PC-3 (cell line): Measurements from ENCODE around the gene UNC5C. TPM values are rescaled to one million over a fixed set of nuclear protein-coding genes. Genes with fewer than 3 reads are reported as not detected.

ENCODE experiments used
- ATAC-seq: fragments of 200-7000 bp; cut with Tn5 transposase; 2 replicates; pipeline ENCODE4 v1.9.1; 2020; ENCODE audit warnings: mild to moderate bottlenecking, moderate library complexity
- BruUV-seq: library from RNA; stranded (reverse); fragments of 400-500 nt; replicated peaks from 2 replicates; lab custom pipeline; 2021; lab: Mats Ljungman, UMichigan
- CTCF ChIA-PET: fragments of 300-600 bp; sonication (Branson Sonifier 250); formaldehyde crosslinking; loops from one replicate; lab custom pipeline; 2022; ENCODE audit warnings: antibody characterized with exemption; lab: Charles Lee
- POLR2A ChIA-PET: fragments of 300-600 bp; sonication (Branson Sonifier 250); formaldehyde crosslinking; loops from one replicate; lab custom pipeline; 2022; ENCODE audit warnings: antibody characterized with exemption; ENCODE audit not compliant: unreplicated experiment; lab: Charles Lee
- DNase-seq: peaks from one replicate; pipeline ENCODE4 v3.0.0-alpha.2; 2015
- H2AFZ ChIP-seq: fragments of 300-600 bp; sonication (generic); 2 replicates; pipeline ENCODE4 v1.6.0; 2016; ENCODE audit warnings: antibody characterized with exemption, low read length
- H3F3A ChIP-seq: fragments of 300-600 bp; sonication (generic); one replicate; pipeline ENCODE4 v1.6.0; 2017; ENCODE audit warnings: antibody characterized with exemption, low read length, control low read depth, mild to moderate bottlenecking; ENCODE audit not compliant: unreplicated experiment
- H3K27ac ChIP-seq: fragments of 300-600 bp; sonication (generic); 2 replicates; pipeline ENCODE4 v1.5.1; 2016; ENCODE audit warnings: mild to moderate bottlenecking, low read length
- H3K27me3 ChIP-seq: fragments of 300-600 bp; sonication (generic); 2 replicates; pipeline ENCODE4 v1.6.1; 2016; ENCODE audit warnings: low read length, mixed read lengths
- H3K36me3 ChIP-seq: fragments of 300-600 bp; sonication (generic); 2 replicates; pipeline ENCODE4 v1.6.1; 2016; ENCODE audit warnings: low read depth, mixed run types, low read length, mixed read lengths
- H3K4me1 ChIP-seq: fragments of 300-600 bp; sonication (generic); 2 replicates; pipeline ENCODE4 v1.5.1; 2016; ENCODE audit warnings: low read length; ENCODE audit not compliant: insufficient read depth
- H3K4me2 ChIP-seq: fragments of 300-600 bp; sonication (generic); 2 replicates; pipeline ENCODE4 v1.6.0; 2016; ENCODE audit warnings: low read length
- H3K4me3 ChIP-seq: fragments of 300-600 bp; sonication (generic); 2 replicates; pipeline ENCODE4 v1.5.1; 2016; ENCODE audit warnings: mild to moderate bottlenecking, low read length, mixed read lengths
- H3K79me2 ChIP-seq: fragments of 300-600 bp; sonication (generic); 2 replicates; pipeline ENCODE4 v1.6.1; 2017; ENCODE audit warnings: low read length, mixed read lengths
- H3K9ac ChIP-seq: fragments of 300-600 bp; sonication (generic); 2 replicates; pipeline ENCODE4 v1.6.0; 2016; ENCODE audit warnings: mild to moderate bottlenecking, low read length
- H3K9me2 ChIP-seq: fragments of 300-600 bp; sonication (generic); replicated peaks from 2 replicates; pipeline ENCODE4 v1.6.1; 2016; ENCODE audit warnings: mixed run types, low read length, mixed read lengths
- H3K9me3 ChIP-seq: fragments of 300-600 bp; sonication (generic); 2 replicates; pipeline ENCODE4 v1.6.1; 2016; ENCODE audit warnings: low read length, mixed read lengths
- H4K20me1 ChIP-seq: fragments of 300-600 bp; sonication (generic); 2 replicates; pipeline ENCODE4 v1.6.1; 2016; ENCODE audit warnings: low read length, mixed read lengths
- EZH2 ChIP-seq: fragments of 300-600 bp; sonication (generic); IDR thresholded peaks from one replicate; pipeline ENCODE4 v1.6.1; 2017; ENCODE audit warnings: antibody characterized with exemption, mild to moderate bottlenecking, low read length; ENCODE audit not compliant: unreplicated experiment
- EZH2phosphoT487 ChIP-seq: fragments of 300-600 bp; sonication (generic); IDR thresholded peaks from 2 replicates; pipeline ENCODE4 v1.6.1; 2018; ENCODE audit warnings: mild to moderate bottlenecking, antibody characterized with exemption, low read length, borderline replicate concordance
- intact Hi-C: fragments of 100-400 bp; cut with micrococcal nuclease; formaldehyde crosslinking; loops from 2 replicates; pipeline ENCODE4 v1.9.0; 2023
- total RNA-seq: library from RNA; depleted of rRNA; stranded (reverse); fragments of >200 nt; gene quantifications from 2 replicates; pipeline ENCODE4 v1.2.3, GENCODE V29; 2014
- TF ChIP-seq, protein P1 (sequence below): fragments of 300-600 bp; sonication (generic); conservative IDR thresholded peaks from 2 replicates; pipeline ENCODE4 v1.5.1; 2017; ENCODE audit warnings: antibody characterized with exemption, low read depth, mild to moderate bottlenecking, low read length

UNC5C gene
- total RNA-seq, 1 experiment from 2014 or later, result not detected

- Histone ChIP-seq H4K20me1 (no peaks in the 10 kb centered on the region), H3K27me3 (no peaks in the 10 kb centered on the region), H3K79me2 (no peaks in the 10 kb centered on the region), H2AFZ (no peak overlapping the region), H3F3A (no peaks in the 10 kb centered on the region), H3K4me3 (no peak overlapping the region), H3K36me3 (no peaks in the 10 kb centered on the region), H3K4me2 (no peak overlapping the region), H3K9me2 (no peaks in the 10 kb centered on the region), H3K9me3 (no peaks in the 10 kb centered on the region), H3K9ac (no peak overlapping the region), H3K4me1 (no peaks in the 10 kb centered on the region; the same call in 1 of the 2 replicates), H3K27ac (no peak overlapping the region)
- ATAC-seq (no peak), DNase-seq (peak; percentile 54)
- no peak for TF ChIP-seq EZH2
- TF ChIP-seq, protein P1, sequence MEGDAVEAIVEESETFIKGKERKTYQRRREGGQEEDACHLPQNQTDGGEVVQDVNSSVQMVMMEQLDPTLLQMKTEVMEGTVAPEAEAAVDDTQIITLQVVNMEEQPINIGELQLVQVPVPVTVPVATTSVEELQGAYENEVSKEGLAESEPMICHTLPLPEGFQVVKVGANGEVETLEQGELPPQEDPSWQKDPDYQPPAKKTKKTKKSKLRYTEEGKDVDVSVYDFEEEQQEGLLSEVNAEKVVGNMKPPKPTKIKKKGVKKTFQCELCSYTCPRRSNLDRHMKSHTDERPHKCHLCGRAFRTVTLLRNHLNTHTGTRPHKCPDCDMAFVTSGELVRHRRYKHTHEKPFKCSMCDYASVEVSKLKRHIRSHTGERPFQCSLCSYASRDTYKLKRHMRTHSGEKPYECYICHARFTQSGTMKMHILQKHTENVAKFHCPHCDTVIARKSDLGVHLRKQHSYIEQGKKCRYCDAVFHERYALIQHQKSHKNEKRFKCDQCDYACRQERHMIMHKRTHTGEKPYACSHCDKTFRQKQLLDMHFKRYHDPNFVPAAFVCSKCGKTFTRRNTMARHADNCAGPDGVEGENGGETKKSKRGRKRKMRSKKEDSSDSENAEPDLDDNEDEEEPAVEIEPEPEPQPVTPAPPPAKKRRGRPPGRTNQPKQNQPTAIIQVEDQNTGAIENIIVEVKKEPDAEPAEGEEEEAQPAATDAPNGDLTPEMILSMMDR, result peak; percentile 75
- intact Hi-C loops, result no loop called here
- POLR2A ChIA-PET, result no interaction called here
- no TSS peak for BruUV-seq
- CTCF ChIA-PET, result interaction anchor here (0.7 kb wide), 1 partner anchor 391 kb away, joined by 8 read pairs; no protein-coding TSS in a partner anchor
Measured at GRCh38 chr4:95155759-95156451, 392.9 kb downstream of the UNC5C start.

DNA sequence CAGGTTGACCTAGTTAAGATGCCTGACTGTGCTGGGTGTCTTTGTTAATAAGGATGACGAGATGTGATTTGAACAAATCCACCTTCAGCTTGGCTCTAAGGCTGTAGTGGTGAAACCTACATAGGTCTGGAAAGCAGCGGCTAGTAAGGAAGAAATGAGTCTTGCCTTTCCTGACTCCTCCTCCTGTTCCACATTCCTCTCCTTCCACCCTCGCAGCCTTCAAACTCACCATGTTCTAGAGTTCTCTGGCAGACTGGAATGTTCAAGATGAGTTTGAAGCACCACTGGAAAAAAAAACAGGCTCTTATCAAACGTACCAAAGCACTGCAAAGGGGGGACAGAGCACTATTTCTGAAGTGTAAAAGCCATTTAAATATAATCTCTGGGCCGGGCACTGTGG is 395.6 kb downstream of the UNC5C start:
- intact Hi-C loops, result no loop called here
- H3K27ac ChIP-seq, result no peak overlapping the region
- H3K27me3 ChIP-seq, result no peaks in the 10 kb centered on the region
- H3K4me2 ChIP-seq, result no peak overlapping the region
- BruUV-seq, result no TSS peak
- no peaks in the 10 kb centered on the region for H3K9me3 ChIP-seq
- H2AFZ ChIP-seq, result no peak overlapping the region
- H3K4me3 ChIP-seq, result no peak overlapping the region
- TF ChIP-seq, protein P1, result no peak
- TF ChIP-seq EZH2phosphoT487, result no peak
- no peaks in the 10 kb centered on the region for H3K36me3 ChIP-seq
- H3K9ac ChIP-seq, result no peak overlapping the region
- H4K20me1 ChIP-seq, result no peaks in the 10 kb centered on the region
- ChIA-PET CTCF (no interaction called here), POLR2A (no interaction called here)
- no peaks in the 10 kb centered on the region for H3K79me2 ChIP-seq
- H3K9me2 ChIP-seq, result no peaks in the 10 kb centered on the region
- DNase-seq (no peak), ATAC-seq (no peak)
- no peaks in the 10 kb centered on the region for H3F3A ChIP-seq
- H3K4me1 ChIP-seq, result no peaks in the 10 kb centered on the region; the same call in 1 of the 2 replicates

DNA sequence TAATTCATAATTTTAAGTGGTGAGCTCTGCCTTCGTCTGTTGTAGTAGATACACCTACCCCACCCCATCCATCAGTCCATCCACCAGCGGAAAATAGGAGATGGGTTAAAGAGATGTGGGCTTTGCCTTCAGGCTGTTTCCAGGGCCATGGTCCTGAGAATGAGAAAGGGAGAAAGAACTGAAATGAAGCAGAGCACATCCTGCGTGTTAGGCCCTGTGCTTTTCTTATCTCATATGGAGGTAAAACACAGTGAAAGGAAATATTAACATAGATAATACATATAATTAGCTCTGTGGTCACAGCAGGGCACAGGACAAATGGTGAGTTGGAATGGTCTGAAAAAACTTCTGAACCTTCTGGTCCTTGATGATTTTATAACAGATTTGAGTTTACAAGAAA is 397.5 kb downstream of the UNC5C start:
- no peaks in the 10 kb centered on the region for H3K79me2 ChIP-seq
- POLR2A ChIA-PET, result no interaction called here
- H3K4me2 ChIP-seq, result no peak overlapping the region
- TF ChIP-seq, protein P1, result no peak
- TF ChIP-seq EZH2phosphoT487, result no peak
- TF ChIP-seq EZH2, result no peak
- H3K9me3 ChIP-seq, result no peaks in the 10 kb centered on the region
- H3K36me3 ChIP-seq, result no peaks in the 10 kb centered on the region
- H2AFZ ChIP-seq, result no peak overlapping the region
- H3K27ac ChIP-seq, result no peak overlapping the region
- no TSS peak for BruUV-seq
- no peaks in the 10 kb centered on the region for H4K20me1 ChIP-seq
- no peak overlapping the region for H3K4me3 ChIP-seq
- CTCF ChIA-PET, result no interaction called here
- intact Hi-C loops, result no loop called here
- H3F3A ChIP-seq, result no peaks in the 10 kb centered on the region
- DNase-seq (no peak), ATAC-seq (no peak)
- H3K9ac ChIP-seq, result no peak overlapping the region
- H3K9me2 ChIP-seq, result no peaks in the 10 kb centered on the region
- no peaks in the 10 kb centered on the region for H3K27me3 ChIP-seq
- H3K4me1 ChIP-seq, result no peaks in the 10 kb centered on the region; the same call in 1 of the 2 replicates
